ENCODE measurements around the gene M1AP.

The M1AP gene

GRCh38 chr2:74538881-74539339, 109.2 kb downstream of the M1AP start:
- peak; percentile 60 for DNase-seq (ENCODE audit: low spot score)
- TF ChIP-seq CTCF (IDR thresholded peaks at IDR 0.05; ENCODE audit: borderline replicate concordance, control extremely low read depth, extremely low read depth, insufficient read depth, missing control alignments): no peak
- in situ Hi-C loops (cut with MboI; ENCODE audit: low sequenced_read_pairs, unreplicated experiment): loop anchor here (10.0 kb wide), 1 partner anchor 46 kb away; no protein-coding TSS in a partner anchor

- in situ Hi-C loops (cut with MboI; ENCODE audit: low sequenced_read_pairs, unreplicated experiment): loop anchor here (10.0 kb wide), 1 partner anchor 48 kb away; no protein-coding TSS in a partner anchor
- no peak for DNase-seq (ENCODE audit: low spot score)
These were observed 111.0 kb downstream of the M1AP start for GRCh38 chr2:74537140-74537539.

GRCh38 chr2:74536166-74536950, 111.8 kb downstream of the M1AP start:
- no peak for TF ChIP-seq CTCF (IDR thresholded peaks at IDR 0.05; ENCODE audit: borderline replicate concordance, control extremely low read depth, extremely low read depth, insufficient read depth, missing control alignments)
- no peak for DNase-seq (ENCODE audit: low spot score)
- in situ Hi-C loops (cut with MboI; ENCODE audit: low sequenced_read_pairs, unreplicated experiment): loop anchor here (10.0 kb wide), 1 partner anchor 48 kb away; no protein-coding TSS in a partner anchor

More at GRCh38 chr2:74537140-74537539, 111.0 kb downstream of the M1AP start:
- TF ChIP-seq CTCF (IDR thresholded peaks at IDR 0.05; ENCODE audit: borderline replicate concordance, control extremely low read depth, extremely low read depth, insufficient read depth, missing control alignments): no peak

GRCh38 chr2:74535440-74535965, 112.6 kb downstream of the M1AP start:
- in situ Hi-C loops (cut with MboI; ENCODE audit: low sequenced_read_pairs, unreplicated experiment): loop anchor here (10.0 kb wide), 1 partner anchor 49 kb away; no protein-coding TSS in a partner anchor
- DNase-seq (ENCODE audit: low spot score): no peak
- TF ChIP-seq CTCF (IDR thresholded peaks at IDR 0.05; ENCODE audit: borderline replicate concordance, control extremely low read depth, extremely low read depth, insufficient read depth, missing control alignments): no peak

GRCh38 chr2:74534411-74534810, 113.7 kb downstream of the M1AP start:
- in situ Hi-C loops (cut with MboI; ENCODE audit: low sequenced_read_pairs, unreplicated experiment): loop anchor here (10.0 kb wide), 1 partner anchor 50 kb away; no protein-coding TSS in a partner anchor
- no peak for DNase-seq (ENCODE audit: low spot score)
- TF ChIP-seq CTCF (IDR thresholded peaks at IDR 0.05; ENCODE audit: borderline replicate concordance, control extremely low read depth, extremely low read depth, insufficient read depth, missing control alignments): no peak

- in situ Hi-C loops (cut with MboI; ENCODE audit: low sequenced_read_pairs, unreplicated experiment): loop anchor here (10.0 kb wide), 1 partner anchor 51 kb away; no protein-coding TSS in a partner anchor
- no peak for TF ChIP-seq CTCF (IDR thresholded peaks at IDR 0.05; ENCODE audit: borderline replicate concordance, control extremely low read depth, extremely low read depth, insufficient read depth, missing control alignments)
- DNase-seq (ENCODE audit: low spot score): no peak
These were observed 114.7 kb downstream of the M1AP start for GRCh38 chr2:74533464-74533863.
